NB4 (cell line): ENCODE results near the gene CDKAL1.
A peak's percentile ranks its signal among the peaks of the same experiment; 100 is the strongest.

Experiments
- DNase-seq: peaks from one replicate; pipeline ENCODE4 v3.0.0; 2010; ENCODE audit warnings: low read depth
- H3K4me3 ChIP-seq: one replicate; pipeline ENCODE4 v1.5.1; 2011; ENCODE audit warnings: mild to moderate bottlenecking, low read depth, low read length, moderate library complexity
- MYC ChIP-seq: IDR thresholded peaks from 2 replicates; pipeline ENCODE4 v1.6.1; 2011; ENCODE audit warnings: low read depth, low read length
- POLR2A ChIP-seq: IDR thresholded peaks from 2 replicates; pipeline ENCODE4 v1.6.1; 2011; ENCODE audit warnings: mild to moderate bottlenecking; ENCODE audit not compliant: insufficient read length; ENCODE audit errors: extremely low read depth
- TF ChIP-seq, protein P1 (sequence below): IDR thresholded peaks from one replicate; pipeline ENCODE4 v1.5.1; 2012; ENCODE audit warnings: low read depth, low read length
- TF ChIP-seq, protein P2 (sequence below): IDR thresholded peaks from 2 replicates; pipeline ENCODE4 v1.6.1; 2011; ENCODE audit warnings: low read depth, low read length

The CDKAL1 gene

DNA sequence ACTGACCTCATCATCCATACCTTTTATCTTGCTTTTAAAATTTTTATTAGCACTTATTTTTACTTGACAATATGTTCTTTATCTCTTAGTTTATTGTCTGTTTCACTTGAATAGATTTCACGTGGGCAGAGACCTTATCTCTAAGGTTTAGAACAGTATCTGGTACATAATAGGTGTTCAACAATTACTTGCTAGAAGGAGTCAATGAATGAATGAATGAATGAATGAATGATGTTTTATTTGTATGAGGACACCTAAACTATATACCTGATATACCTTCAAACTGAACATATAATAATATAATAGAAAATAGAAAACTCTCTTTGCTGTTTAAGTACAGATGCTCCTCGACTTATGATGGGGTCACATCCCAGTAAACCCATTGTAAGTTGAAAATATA, 412.6 kb downstream of the CDKAL1 start:
- no peak for DNase-seq
- no peak for TF ChIP-seq MYC
- TF ChIP-seq POLR2A, result no peak
- TF ChIP-seq, protein P1, sequence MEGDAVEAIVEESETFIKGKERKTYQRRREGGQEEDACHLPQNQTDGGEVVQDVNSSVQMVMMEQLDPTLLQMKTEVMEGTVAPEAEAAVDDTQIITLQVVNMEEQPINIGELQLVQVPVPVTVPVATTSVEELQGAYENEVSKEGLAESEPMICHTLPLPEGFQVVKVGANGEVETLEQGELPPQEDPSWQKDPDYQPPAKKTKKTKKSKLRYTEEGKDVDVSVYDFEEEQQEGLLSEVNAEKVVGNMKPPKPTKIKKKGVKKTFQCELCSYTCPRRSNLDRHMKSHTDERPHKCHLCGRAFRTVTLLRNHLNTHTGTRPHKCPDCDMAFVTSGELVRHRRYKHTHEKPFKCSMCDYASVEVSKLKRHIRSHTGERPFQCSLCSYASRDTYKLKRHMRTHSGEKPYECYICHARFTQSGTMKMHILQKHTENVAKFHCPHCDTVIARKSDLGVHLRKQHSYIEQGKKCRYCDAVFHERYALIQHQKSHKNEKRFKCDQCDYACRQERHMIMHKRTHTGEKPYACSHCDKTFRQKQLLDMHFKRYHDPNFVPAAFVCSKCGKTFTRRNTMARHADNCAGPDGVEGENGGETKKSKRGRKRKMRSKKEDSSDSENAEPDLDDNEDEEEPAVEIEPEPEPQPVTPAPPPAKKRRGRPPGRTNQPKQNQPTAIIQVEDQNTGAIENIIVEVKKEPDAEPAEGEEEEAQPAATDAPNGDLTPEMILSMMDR, result no peak
- TF ChIP-seq, protein P2, sequence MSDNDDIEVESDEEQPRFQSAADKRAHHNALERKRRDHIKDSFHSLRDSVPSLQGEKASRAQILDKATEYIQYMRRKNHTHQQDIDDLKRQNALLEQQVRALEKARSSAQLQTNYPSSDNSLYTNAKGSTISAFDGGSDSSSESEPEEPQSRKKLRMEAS, result no peak
- no peak overlapping the region for H3K4me3 ChIP-seq

DNA sequence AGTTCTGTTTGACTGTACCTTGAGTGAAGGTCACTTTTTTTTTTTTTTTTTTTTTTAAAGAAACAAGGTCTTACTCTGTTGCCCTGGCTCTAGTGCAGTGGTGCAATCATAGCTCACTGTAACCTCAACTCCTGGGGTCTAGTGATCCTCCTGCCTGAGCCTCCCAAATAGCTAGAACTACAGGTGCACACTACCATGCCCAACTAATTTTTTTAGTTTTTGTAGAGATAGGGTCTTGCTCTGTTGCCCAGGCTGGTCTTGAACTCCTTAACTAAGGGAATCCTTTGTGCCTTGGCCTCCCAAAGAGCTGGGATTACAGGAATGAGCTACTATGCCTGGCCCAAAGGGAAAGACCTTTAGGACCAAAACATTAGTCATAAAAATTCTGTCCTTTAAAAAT, 413.7 kb downstream of the CDKAL1 start:
- no peak for DNase-seq
- no peak overlapping the region for H3K4me3 ChIP-seq
- TF ChIP-seq MYC, result no peak
- TF ChIP-seq, protein P1, result no peak
- no peak for TF ChIP-seq POLR2A
- TF ChIP-seq, protein P2, result no peak

DNA sequence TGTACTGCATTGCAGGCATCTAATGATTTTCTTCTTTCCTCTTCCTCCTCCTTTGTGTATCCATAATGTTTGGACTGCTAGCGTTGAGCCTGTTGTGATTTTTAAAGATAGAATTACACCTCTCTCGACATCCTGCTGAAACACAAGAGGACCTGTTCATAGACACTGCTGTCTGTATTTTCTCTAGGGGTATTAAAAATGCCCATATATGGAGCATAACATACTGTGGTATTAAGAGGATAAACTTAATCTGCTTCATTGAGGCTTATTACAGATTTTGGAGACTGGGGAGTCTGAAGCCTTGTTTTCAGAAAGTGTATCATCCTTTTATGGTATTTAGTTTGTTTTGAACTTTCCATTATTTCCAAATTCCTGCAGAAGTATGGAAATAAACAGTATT, 414.3 kb downstream of the CDKAL1 start:
- H3K4me3 ChIP-seq, result no peak overlapping the region
- TF ChIP-seq MYC (no peak), POLR2A (no peak)
- TF ChIP-seq, protein P2, result no peak
- TF ChIP-seq, protein P1, result no peak
- DNase-seq, result no peak

DNA sequence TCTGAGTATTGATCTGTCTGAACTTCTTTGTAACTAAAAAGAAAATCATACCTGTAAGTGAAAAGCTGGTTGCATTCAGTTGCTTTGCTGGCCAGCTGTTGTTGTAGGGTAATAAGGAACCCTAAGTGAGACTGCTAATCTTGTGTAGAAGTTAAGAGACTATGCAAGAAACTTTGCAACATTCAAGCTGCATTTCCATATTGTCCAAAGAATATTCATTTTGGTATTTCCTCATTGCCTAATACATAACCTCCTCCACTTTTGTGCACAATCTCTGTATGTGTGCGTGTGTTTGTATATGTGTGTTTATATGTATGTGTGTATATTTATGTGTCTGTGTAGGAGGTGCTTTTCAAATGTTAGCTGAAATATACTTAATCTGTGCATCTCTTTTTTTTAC, 414.9 kb downstream of the CDKAL1 start:
- TF ChIP-seq, protein P2, result no peak
- TF ChIP-seq POLR2A (no peak), MYC (no peak)
- TF ChIP-seq, protein P1, result no peak
- DNase-seq, result no peak
- H3K4me3 ChIP-seq, result no peak overlapping the region

DNA sequence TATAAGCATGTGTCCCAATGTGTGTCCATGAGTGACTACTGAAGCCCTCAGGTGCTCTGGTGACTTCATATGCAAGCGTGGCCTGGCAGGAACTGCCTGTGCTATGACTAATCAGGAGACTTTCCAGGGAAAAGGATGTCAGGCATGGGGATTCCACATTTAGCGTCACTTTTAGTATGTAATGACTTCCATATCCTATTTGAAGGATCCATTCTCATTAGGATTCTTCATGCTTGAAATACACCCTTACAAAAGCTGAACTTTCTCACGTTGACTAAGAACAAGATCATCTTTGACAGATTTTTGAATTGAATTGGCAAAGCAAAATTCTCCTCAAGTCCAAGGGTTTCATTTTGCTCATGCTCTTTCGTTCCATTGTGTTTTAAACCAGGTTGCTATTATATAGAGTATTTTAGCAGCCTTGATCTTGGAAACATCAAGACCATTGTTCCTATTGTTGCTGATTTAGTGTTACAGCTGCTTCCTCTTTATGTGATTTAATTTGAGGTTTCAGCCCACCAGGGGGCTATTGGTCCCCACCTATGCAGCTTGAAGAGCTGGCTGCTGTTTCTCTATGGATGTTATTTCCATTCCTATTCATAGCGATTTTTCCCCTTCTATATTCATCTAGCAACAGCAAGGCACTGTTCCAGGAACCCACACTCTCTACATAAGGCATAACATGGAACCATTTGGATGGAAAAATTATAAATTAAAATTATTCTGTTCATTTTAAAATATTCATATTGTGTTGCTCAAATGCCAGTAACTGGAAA, 418.6 kb downstream of the CDKAL1 start:
- TF ChIP-seq, protein P2, result no peak
- TF ChIP-seq, protein P1, result no peak
- no peak for TF ChIP-seq MYC
- no peak for TF ChIP-seq POLR2A
- no peak overlapping the region for H3K4me3 ChIP-seq
- DNase-seq, result peak; percentile 24

DNA sequence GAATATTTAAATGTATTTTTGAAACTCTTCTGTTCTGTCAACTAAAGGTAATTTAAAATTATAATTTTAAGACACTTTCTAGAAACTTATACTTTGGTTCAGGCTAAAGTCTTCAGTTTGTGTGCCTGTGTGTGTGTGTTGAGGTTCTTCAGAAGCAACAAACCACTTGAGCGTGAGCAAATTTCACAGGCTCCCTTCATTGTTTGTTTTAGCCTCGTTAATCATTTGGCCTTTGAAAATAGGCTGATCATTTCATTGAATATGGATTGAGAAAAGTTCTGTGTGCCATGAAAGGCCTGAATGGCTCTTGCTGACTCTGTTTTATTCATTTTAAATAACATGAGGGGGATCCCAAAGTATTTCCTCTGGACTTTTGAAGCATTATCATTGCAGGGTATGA, 420.1 kb downstream of the CDKAL1 start:
- TF ChIP-seq MYC, result no peak
- TF ChIP-seq POLR2A, result no peak
- TF ChIP-seq, protein P2, result no peak
- TF ChIP-seq, protein P1, result no peak
- DNase-seq, result no peak
- H3K4me3 ChIP-seq, result no peak overlapping the region
